K562 (cell line): ENCODE data around the gene MRGPRE. TPM values are rescaled to one million over a fixed set of nuclear protein-coding genes. Genes with fewer than 3 reads are reported as not detected.
A peak's percentile ranks its signal among the peaks of the same experiment; 100 is the strongest.

Experiments
- CREB5 ChIP-seq: fragments of 250-450 bp; sonication (Bioruptor Pico); IDR thresholded peaks from 2 replicates; pipeline ENCODE4 v1.5.0; 2020; ENCODE audit warnings: mild to moderate bottlenecking
- CUX1 ChIP-seq: fragments of 200-800 bp; sonication (Bioruptor generic); IDR thresholded peaks from 2 replicates; pipeline ENCODE4 v1.6.1; 2016; ENCODE audit warnings: missing genetic modification characterization, missing compliant biosample characterization
- DACH1 ChIP-seq: fragments of 450-650 bp; IDR thresholded peaks from 2 replicates; pipeline ENCODE4 v1.6.1; 2018; ENCODE audit not compliant: partially characterized antibody
- KDM5B ChIP-seq: fragments of 200-600 bp; sonication (generic); IDR thresholded peaks from 2 replicates; pipeline ENCODE4 v1.6.1; 2012; ENCODE audit warnings: low read depth, mild to moderate bottlenecking, moderate library complexity, low read length, control low read depth, inconsistent platforms; ENCODE audit not compliant: insufficient replicate concordance
- MLX ChIP-seq, 2 experiments: fragments of 450-650 bp in 1 of 2; sonication (generic) in 1 of 2; formaldehyde crosslinking; conservative IDR thresholded peaks; 2 replicates each; pipeline versions ENCODE4 v1.4.0 to v1.8.1; 2020 to 2022; ENCODE audit warnings: mild to moderate bottlenecking in 1 of 2, missing genetic modification reagents in 1 of 2
- NBN ChIP-seq: fragments of 450-650 bp; IDR thresholded peaks from 2 replicates; pipeline ENCODE4 v1.6.1; 2016; ENCODE audit warnings: low read depth, mild to moderate bottlenecking
- PBX2 ChIP-seq, 2 experiments: IDR thresholded peaks in 1 of 2; conservative IDR thresholded peaks in 1 of 2; 2 replicates each; pipeline ENCODE4 v1.6.1; 2016; ENCODE audit warnings: low read depth in 2 of 2, mild to moderate bottlenecking in 1 of 2, missing compliant biosample characterization in 1 of 2, missing genetic modification characterization in 1 of 2, moderate library complexity in 1 of 2
- PML ChIP-seq: IDR thresholded peaks from 2 replicates; pipeline ENCODE4 v1.6.1; 2012; ENCODE audit warnings: low read length, inconsistent platforms
- PRMT5 ChIP-seq: sonication (generic); formaldehyde crosslinking; IDR thresholded peaks from 2 replicates; pipeline ENCODE4 v1.5.0; 2020; ENCODE audit warnings: missing genetic modification reagents
- SP1 ChIP-seq: sonication (generic); formaldehyde crosslinking; IDR thresholded peaks from 2 replicates; pipeline ENCODE4 v1.8.1; 2022; ENCODE audit warnings: mild to moderate bottlenecking, missing genetic modification reagents
- SRSF9 ChIP-seq: fragments of 200-400 bp; formaldehyde crosslinking; IDR thresholded peaks from 2 replicates; pipeline ENCODE4 v1.6.1; 2017; ENCODE audit warnings: low read depth, low read length, borderline replicate concordance
- TFAP4 ChIP-seq: sonication (generic); formaldehyde crosslinking; IDR thresholded peaks from 2 replicates; pipeline ENCODE4 v1.8.0; 2022; ENCODE audit warnings: missing genetic modification reagents, mild to moderate bottlenecking, moderate library complexity, borderline replicate concordance
- ZBTB12 ChIP-seq: fragments of 250-450 bp; sonication (Bioruptor Pico); IDR thresholded peaks from 2 replicates; pipeline ENCODE4 v1.4.0; 2020
- polyA plus RNA-seq, 8 experiments: library from polyadenylated mRNA; depleted of rRNA in 4 of 8; stranded (reverse) in 5 of 8; unstranded in 3 of 8; fragments of >200 nt; fragmentation: Nextera tagmentation in 2 of 8; fragmentation: Illumina TruSeq in 1 of 8; extraction: Ambion mirVana in 2 of 8; extraction: Trizol in 1 of 8; gene quantifications; 2 replicates each; pipeline versions ENCODE4 v1.2.1 to v1.2.3, GENCODE V29; 2011 to 2014; ENCODE audit warnings: inconsistent platforms in 1 of 8, missing spikeins in 1 of 8
- total RNA-seq, 7 experiments: library from RNA; depleted of rRNA in 6 of 7; stranded (reverse); fragments of >200 nt in 6 of 7; fragmentation: Illumina TruSeq in 2 of 7; extraction: Trizol in 2 of 7; gene quantifications; 2 replicates each; pipeline versions ENCODE4 v1.2.1 to v1.2.3, GENCODE V29; 2011 to 2021; ENCODE audit warnings: low replicate concordance in 1 of 7

The MRGPRE gene
- total and polyA plus RNA-seq, 9 of the 15 experiments (the other 6 are each of a cell fraction or from before 2014, with no cell fraction given) = not detected

GRCh38 chr11:3231851-3232744, at the start of gene MRGPRE (continued):
- TF ChIP-seq CUX1 (CRISPR knock-in tag) = no peak
- TF ChIP-seq PML = no peak
- TF ChIP-seq SRSF9 = no peak
- no peak for TF ChIP-seq NBN
- TF ChIP-seq TFAP4 (CRISPR knock-in tag) = peak; percentile 75; the same call in 1 of the 2 replicates
- no peak for TF ChIP-seq CREB5
- peak; percentile 6 for TF ChIP-seq DACH1
- TF ChIP-seq PRMT5 (CRISPR knock-in tag) = no peak
- TF ChIP-seq ZBTB12 (CRISPR knock-in tag) = no peak
- no peak for TF ChIP-seq KDM5B
- TF ChIP-seq PBX2 (CRISPR knock-in tag; IDR thresholded peaks at IDR 0.05; ENCODE audit: low read depth) = no peak
- no peak for TF ChIP-seq PBX2 (tag; conservative IDR thresholded peaks at IDR 0.05; ENCODE audit: low read depth)
- TF ChIP-seq MLX (CRISPR knock-in tag; conservative IDR thresholded peaks at IDR 0.05) = no peak
- TF ChIP-seq SP1 (CRISPR knock-in tag) = no peak
